ENCODE data around the gene SYNE2.
A peak's percentile ranks its signal among the peaks of the same experiment; 100 is the strongest.

Gene SYNE2

DNA sequence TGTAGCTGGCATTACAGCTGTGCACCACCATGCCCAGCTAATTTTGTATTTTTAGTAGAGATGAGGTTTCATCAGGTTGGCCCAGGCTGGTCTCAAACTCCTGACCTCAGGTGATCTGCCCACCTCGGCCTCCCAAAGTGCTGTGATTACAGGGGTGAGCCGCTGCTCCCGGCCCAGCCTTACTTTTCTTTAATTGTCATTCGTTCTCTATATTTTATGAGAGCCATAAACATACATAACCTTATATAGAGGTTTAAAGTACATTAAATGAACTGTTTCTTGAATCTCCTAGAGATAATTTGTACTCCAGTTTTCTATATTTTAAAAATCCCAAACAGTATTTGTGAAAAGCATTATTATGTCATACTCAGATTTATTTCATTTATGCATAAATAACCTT, 98.6 kb downstream of the SYNE2 start:
- H3K4me3 ChIP-seq (ENCODE audit: low read depth, low read length): no peak overlapping the region
- DNase-seq: no peak
- TF ChIP-seq, protein P1, sequence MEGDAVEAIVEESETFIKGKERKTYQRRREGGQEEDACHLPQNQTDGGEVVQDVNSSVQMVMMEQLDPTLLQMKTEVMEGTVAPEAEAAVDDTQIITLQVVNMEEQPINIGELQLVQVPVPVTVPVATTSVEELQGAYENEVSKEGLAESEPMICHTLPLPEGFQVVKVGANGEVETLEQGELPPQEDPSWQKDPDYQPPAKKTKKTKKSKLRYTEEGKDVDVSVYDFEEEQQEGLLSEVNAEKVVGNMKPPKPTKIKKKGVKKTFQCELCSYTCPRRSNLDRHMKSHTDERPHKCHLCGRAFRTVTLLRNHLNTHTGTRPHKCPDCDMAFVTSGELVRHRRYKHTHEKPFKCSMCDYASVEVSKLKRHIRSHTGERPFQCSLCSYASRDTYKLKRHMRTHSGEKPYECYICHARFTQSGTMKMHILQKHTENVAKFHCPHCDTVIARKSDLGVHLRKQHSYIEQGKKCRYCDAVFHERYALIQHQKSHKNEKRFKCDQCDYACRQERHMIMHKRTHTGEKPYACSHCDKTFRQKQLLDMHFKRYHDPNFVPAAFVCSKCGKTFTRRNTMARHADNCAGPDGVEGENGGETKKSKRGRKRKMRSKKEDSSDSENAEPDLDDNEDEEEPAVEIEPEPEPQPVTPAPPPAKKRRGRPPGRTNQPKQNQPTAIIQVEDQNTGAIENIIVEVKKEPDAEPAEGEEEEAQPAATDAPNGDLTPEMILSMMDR (IDR thresholded peaks at IDR 0.05; ENCODE audit: low read depth, low read length, missing control alignments): no peak
- in situ Hi-C loops (cut with HindIII; ENCODE audit: low pct_ligation_motif_present, low sequenced_read_pairs): no loop called here
- no peaks in the 10 kb centered on the region for H3K36me3 ChIP-seq (replicated peaks)
- no peak overlapping the region for H3K27ac ChIP-seq
- no peaks in the 10 kb centered on the region for H3K27me3 ChIP-seq (replicated peaks)

DNA sequence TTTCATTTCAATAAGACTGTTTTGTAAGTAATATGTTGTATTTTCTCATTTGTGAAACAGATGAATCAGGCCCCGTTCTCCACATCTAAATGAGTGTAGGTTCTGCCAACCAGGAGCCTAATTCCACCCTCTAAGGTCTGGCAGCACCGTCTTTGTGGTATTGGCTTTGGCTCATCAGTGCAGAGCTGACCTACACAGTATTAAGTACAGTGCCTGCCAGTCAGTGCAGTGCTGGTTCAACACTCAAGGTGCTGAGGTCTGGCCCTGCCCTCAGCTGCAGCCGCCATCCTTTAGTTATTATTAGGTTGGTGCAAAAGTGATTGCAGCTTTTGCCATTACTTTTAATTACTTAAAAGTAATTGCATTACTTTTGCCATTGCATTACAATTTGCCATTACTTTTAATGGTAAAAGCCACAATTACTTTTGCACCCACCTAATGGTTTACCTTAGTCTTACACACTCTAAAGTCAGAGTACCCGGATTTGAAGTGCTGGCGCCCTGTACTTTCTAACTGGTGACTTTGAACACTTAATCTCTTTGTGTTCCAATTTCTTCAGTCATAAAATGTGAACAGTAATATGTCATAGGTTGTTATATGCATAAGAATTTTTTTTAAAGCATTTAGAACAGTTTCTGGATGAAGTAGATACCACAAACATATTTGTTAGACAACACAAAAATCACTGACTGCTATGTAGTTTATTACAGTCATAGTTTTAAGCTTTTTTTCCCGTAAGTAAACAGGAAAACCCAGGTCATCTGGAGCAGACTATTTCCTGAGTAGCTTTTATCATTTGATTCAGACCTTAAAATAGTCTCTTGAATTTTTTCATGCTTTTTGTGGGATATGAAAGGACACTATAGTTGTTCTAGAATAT, 99.5 kb downstream of the SYNE2 start:
- Histone ChIP-seq H3K27ac (no peak overlapping the region), H3K36me3 (replicated peaks) (no peaks in the 10 kb centered on the region), H3K27me3 (replicated peaks) (no peaks in the 10 kb centered on the region), H3K4me3 (ENCODE audit: low read depth, low read length) (no peak overlapping the region)
- TF ChIP-seq, protein P1 (IDR thresholded peaks at IDR 0.05; ENCODE audit: low read depth, low read length, missing control alignments): no peak
- no peak for DNase-seq
- in situ Hi-C loops (cut with HindIII; ENCODE audit: low pct_ligation_motif_present, low sequenced_read_pairs): no loop called here

DNA sequence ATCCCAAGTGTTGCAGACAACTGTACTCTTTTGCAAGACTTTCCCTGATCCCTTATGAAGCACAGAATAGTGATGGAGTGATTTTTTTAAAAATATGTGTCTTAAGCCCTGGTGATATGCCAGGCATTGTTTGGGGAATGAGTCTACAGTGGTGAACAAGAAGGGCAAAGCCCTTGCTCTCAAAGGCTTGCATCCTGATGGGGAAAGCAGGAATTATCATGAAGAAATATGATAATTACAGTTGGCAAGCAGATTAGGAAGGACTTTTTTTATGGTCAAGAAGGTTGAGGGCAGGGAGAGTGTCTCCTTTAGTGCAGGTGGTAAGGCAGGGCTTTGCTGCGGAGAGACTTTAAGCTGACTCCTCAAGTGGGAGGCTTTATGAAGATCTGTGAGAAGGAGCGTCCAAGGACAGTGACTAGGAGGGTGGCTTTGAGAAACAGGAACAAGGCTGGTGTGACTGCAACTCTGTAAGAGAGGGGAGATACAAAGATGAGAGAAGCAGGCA, 100.2 kb downstream of the SYNE2 start:
- H3K27me3 ChIP-seq (replicated peaks): no peaks in the 10 kb centered on the region
- no peak overlapping the region for H3K27ac ChIP-seq
- no peaks in the 10 kb centered on the region for H3K36me3 ChIP-seq (replicated peaks)
- in situ Hi-C loops (cut with HindIII; ENCODE audit: low pct_ligation_motif_present, low sequenced_read_pairs): no loop called here
- TF ChIP-seq, protein P1 (IDR thresholded peaks at IDR 0.05; ENCODE audit: low read depth, low read length, missing control alignments): no peak
- DNase-seq: no peak
- H3K4me3 ChIP-seq (ENCODE audit: low read depth, low read length): no peak overlapping the region

DNA sequence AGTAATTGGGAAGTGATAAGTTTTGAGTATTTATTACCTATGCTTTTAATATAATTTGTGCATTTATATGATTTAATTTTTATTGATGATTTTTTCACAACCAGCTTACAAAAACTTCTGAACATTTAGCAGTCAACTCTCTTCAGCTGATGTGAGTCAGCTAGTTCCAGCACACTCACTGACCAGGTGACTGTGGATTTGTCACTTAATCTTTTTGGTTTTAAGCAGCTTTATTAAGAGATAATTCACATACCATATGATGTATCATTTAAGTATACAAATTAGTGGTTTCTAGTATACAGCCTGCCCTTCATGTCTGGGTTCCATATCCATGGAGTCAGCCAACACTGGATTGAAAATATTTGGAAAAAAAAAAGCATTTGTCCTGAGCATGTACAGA, 103.5 kb downstream of the SYNE2 start:
- TF ChIP-seq, protein P1 (IDR thresholded peaks at IDR 0.05; ENCODE audit: low read depth, low read length, missing control alignments): no peak
- Histone ChIP-seq H3K36me3 (replicated peaks) (no peaks in the 10 kb centered on the region), H3K4me3 (ENCODE audit: low read depth, low read length) (no peak overlapping the region), H3K27me3 (replicated peaks) (no peaks in the 10 kb centered on the region), H3K27ac (no peak overlapping the region)
- no peak for DNase-seq
- in situ Hi-C loops (cut with HindIII; ENCODE audit: low pct_ligation_motif_present, low sequenced_read_pairs): no loop called here

DNA sequence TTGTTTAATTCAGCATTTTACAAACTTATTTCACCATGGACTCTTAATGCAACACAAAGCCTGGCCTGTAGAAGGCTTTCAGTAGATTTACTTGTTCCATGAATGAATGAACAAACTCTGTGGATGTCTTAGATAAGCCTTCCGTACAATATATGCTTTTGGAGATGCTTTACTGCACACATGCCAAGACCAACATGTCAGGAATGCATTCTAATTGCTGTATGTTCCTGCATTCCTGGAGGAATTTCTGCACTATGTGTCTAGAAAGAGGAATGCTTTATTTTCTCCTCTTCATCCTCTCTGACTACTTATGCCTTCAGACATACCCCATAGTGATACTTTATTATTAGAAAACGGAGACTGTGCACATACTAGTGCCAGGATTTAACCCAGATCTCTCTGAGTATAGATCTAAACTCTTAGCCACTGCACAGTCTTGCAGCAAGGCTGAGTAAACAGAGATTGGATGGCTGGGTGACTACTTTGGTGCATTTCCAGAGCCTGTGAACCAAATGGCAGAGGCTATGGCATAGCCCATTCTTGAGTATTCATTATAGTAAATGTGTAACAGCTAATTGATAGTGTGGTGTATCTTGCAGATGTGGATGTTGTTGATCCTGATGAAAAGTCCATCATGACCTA, 108.2 kb downstream of the SYNE2 start:
- Histone ChIP-seq H3K27me3 (replicated peaks) (no peaks in the 10 kb centered on the region), H3K27ac (no peak overlapping the region), H3K36me3 (replicated peaks) (no peaks in the 10 kb centered on the region), H3K4me3 (ENCODE audit: low read depth, low read length) (no peak overlapping the region)
- DNase-seq: peak; percentile 9
- in situ Hi-C loops (cut with HindIII; ENCODE audit: low pct_ligation_motif_present, low sequenced_read_pairs): no loop called here
- TF ChIP-seq, protein P1 (IDR thresholded peaks at IDR 0.05; ENCODE audit: low read depth, low read length, missing control alignments): no peak
